GM12878 (cell line): ENCODE results near the gene NDUFS4. TPM values are rescaled to one million over a fixed set of nuclear protein-coding genes. Genes with fewer than 3 reads are reported as not detected.

Source experiments
- ATAC-seq: fragments of 200-7000 bp; cut with Tn5 transposase; 3 replicates; pipeline ENCODE4 v1.9.1; 2020; ENCODE audit warnings: mild to moderate bottlenecking, moderate library complexity
- BruUV-seq: library from RNA; stranded (reverse); fragments of 400-500 nt; replicated peaks from 2 replicates; lab custom pipeline; 2021; lab: Mats Ljungman, UMichigan
- CTCF ChIA-PET: fragments of 300-600 bp; sonication (Branson Sonifier 250); formaldehyde crosslinking; extraction: SDS; loops from one replicate; lab custom pipeline; 2021; ENCODE audit warnings: inconsistent platforms; lab: Yijun Ruan, JAX
- POLR2A ChIA-PET: fragments of 350-600 bp; formaldehyde crosslinking; extraction: SDS; loops from one replicate; lab custom pipeline; 2021; ENCODE audit warnings: inconsistent platforms; lab: Charles Lee
- RAD21 ChIA-PET: fragments of 300-600 bp; sonication (Branson Sonifier 250); formaldehyde crosslinking; loops from one replicate; lab custom pipeline; 2023; ENCODE audit warnings: antibody characterized with exemption; ENCODE audit not compliant: unreplicated experiment; lab: Charles Lee
- SMC1A ChIA-PET: fragments of 300-600 bp; sonication (Branson Sonifier 250); formaldehyde crosslinking; loops from one replicate; lab custom pipeline; 2023; ENCODE audit not compliant: unreplicated experiment, uncharacterized antibody; lab: Charles Lee
- DNase-seq: peaks from one replicate; pipeline ENCODE4 v3.0.0-alpha.2; 2011; ENCODE audit warnings: low read depth, low spot score
- FAIRE-seq: peaks from 3 replicates; lab custom pipeline; 2011; peaks lifted over from hg19 to GRCh38; lab: Jason Lieb, UNC
- H2AFZ ChIP-seq: 2 replicates; pipeline ENCODE4 v1.6.0; 2011; ENCODE audit warnings: low read depth, low read length, control low read depth; ENCODE audit not compliant: control insufficient read depth
- H3K27ac ChIP-seq: 2 replicates; pipeline ENCODE4 v1.5.1; 2011; ENCODE audit warnings: control low read depth; ENCODE audit not compliant: control insufficient read depth, insufficient read depth
- H3K27me3 ChIP-seq, 2 experiments: replicated peaks in 1 of 2; 2 replicates each; pipeline versions ENCODE4 v1.6.0 to v1.6.1; 2011; ENCODE audit warnings: low read length in 1 of 2; ENCODE audit not compliant: control insufficient read depth in 2 of 2, insufficient read depth in 2 of 2
- H3K36me3 ChIP-seq, 2 experiments: 2 replicates each; pipeline ENCODE4 v1.5.1; 2011; ENCODE audit warnings: low read length in 1 of 2; ENCODE audit not compliant: control insufficient read depth in 2 of 2, insufficient read depth in 2 of 2
- H3K4me1 ChIP-seq: 2 replicates; pipeline ENCODE4 v1.6.1; 2011; ENCODE audit warnings: mild to moderate bottlenecking, low read length, moderate library complexity, mixed read lengths; ENCODE audit not compliant: control insufficient read depth, insufficient read depth
- H3K4me2 ChIP-seq: 2 replicates; pipeline ENCODE4 v1.6.0; 2011; ENCODE audit warnings: control low read depth; ENCODE audit not compliant: control insufficient read depth, insufficient read depth
- H3K4me3 ChIP-seq: fragments of 200-600 bp; sonication (generic); 2 replicates; pipeline ENCODE4 v1.5.1; 2016
- H3K79me2 ChIP-seq: 2 replicates; pipeline ENCODE4 v1.6.0; 2011; ENCODE audit warnings: low read length; ENCODE audit not compliant: control insufficient read depth, insufficient read depth
- H3K9ac ChIP-seq: 2 replicates; pipeline ENCODE4 v1.8.0; 2011; ENCODE audit warnings: low read length, control low read depth, mixed read lengths; ENCODE audit not compliant: control insufficient read depth, insufficient read depth
- H3K9me3 ChIP-seq: replicated peaks from 3 replicates; pipeline ENCODE4 v1.5.1; 2011; ENCODE audit warnings: mild to moderate bottlenecking, low read length; ENCODE audit not compliant: control insufficient read depth, insufficient read depth
- H4K20me1 ChIP-seq: 2 replicates; pipeline ENCODE4 v1.6.0; 2011; ENCODE audit not compliant: control insufficient read depth, insufficient read depth
- BRCA1 ChIP-seq: IDR thresholded peaks from 2 replicates; pipeline ENCODE4 v1.6.1; 2011; ENCODE audit warnings: low read depth, low read length, improper control_type of control experiment
- HDGF ChIP-seq: fragments of 450-650 bp; IDR thresholded peaks from 2 replicates; pipeline ENCODE4 v1.6.1; 2016; ENCODE audit warnings: antibody characterized with exemption
- LARP7 ChIP-seq: fragments of 450-650 bp; IDR thresholded peaks from 2 replicates; pipeline ENCODE4 v1.6.1; 2017; ENCODE audit warnings: mild to moderate bottlenecking
- PAX5 ChIP-seq: IDR thresholded peaks from 2 replicates; pipeline ENCODE4 v1.6.1; 2011; ENCODE audit warnings: low read depth, low read length, borderline replicate concordance
- PML ChIP-seq: IDR thresholded peaks from 2 replicates; pipeline ENCODE4 v1.6.1; 2012; ENCODE audit warnings: low read length, inconsistent platforms
- RFX5 ChIP-seq: IDR thresholded peaks from 2 replicates; pipeline ENCODE4 v1.6.1; 2011; ENCODE audit warnings: low read depth, low read length, improper control_type of control experiment
- SIX5 ChIP-seq: IDR thresholded peaks from 2 replicates; pipeline ENCODE4 v1.6.1; 2011; ENCODE audit warnings: mild to moderate bottlenecking, low read depth, low read length, moderate library complexity; ENCODE audit not compliant: severe bottlenecking
- ZBTB40 ChIP-seq: fragments of 450-650 bp; IDR thresholded peaks from 2 replicates; pipeline ENCODE4 v1.6.1; 2016; ENCODE audit warnings: mild to moderate bottlenecking, moderate library complexity, borderline replicate concordance
- ZNF592 ChIP-seq: fragments of 450-650 bp; IDR thresholded peaks from 2 replicates; pipeline ENCODE4 v1.6.1; 2017; ENCODE audit warnings: mild to moderate bottlenecking, moderate library complexity
- WGBS: methylation state at CpG from one replicate; pipeline ENCODE4 v1.1.6; 2016; ENCODE audit warnings: low lambda C conversion rate; ENCODE audit not compliant: insufficient replicate concordance, insufficient coverage; ENCODE audit errors: missing lambda C conversion rate; 5-methylcytosine and 5-hydroxymethylcytosine counted together
- in situ Hi-C: fragments of 300-500 bp; cut with MboI; formaldehyde crosslinking; loops from 9 replicates; pipeline ENCODE4 v1.14.3; 2018; ENCODE audit warnings: mixed read lengths
- intact Hi-C: fragments of 100-400 bp; cut with micrococcal nuclease; formaldehyde crosslinking; loops from one replicate; pipeline ENCODE4 v1.14.2; 2022; ENCODE audit not compliant: unreplicated experiment
- polyA plus RNA-seq, 11 experiments: library from polyadenylated mRNA; depleted of rRNA in 4 of 11; unstranded in 6 of 11; stranded (reverse) in 5 of 11; fragments of >200 nt; fragmentation: Nextera tagmentation in 4 of 11; fragmentation: Illumina TruSeq in 1 of 11; extraction: Ambion mirVana in 4 of 11; extraction: Trizol in 1 of 11; gene quantifications; 1 replicate in 1 of 11; 2 replicates in 10 of 11; pipeline versions ENCODE4 v1.2.1 to v1.2.3, GENCODE V29; 2011 to 2016; ENCODE audit warnings: inconsistent platforms in 2 of 11, missing spikeins in 2 of 11, low read depth in 1 of 11
- total RNA-seq, 4 experiments: library from RNA; depleted of rRNA in 3 of 4; stranded (reverse); fragments of >200 nt in 3 of 4; fragmentation: Illumina TruSeq in 1 of 4; extraction: Trizol in 1 of 4; gene quantifications; 2 replicates each; pipeline versions ENCODE4 v1.2.1 to v1.2.3, GENCODE V29; 2013 to 2021
- TF ChIP-seq, protein P1 (sequence below): fragments of 450-650 bp; formaldehyde crosslinking; IDR thresholded peaks from 2 replicates; pipeline ENCODE4 v1.5.0; 2022; ENCODE audit warnings: mild to moderate bottlenecking, missing genetic modification characterization

Gene NDUFS4
- total and polyA plus RNA-seq, 10 of the 15 experiments (the other 5 are each of a cell fraction or from before 2014, with no cell fraction given), result 69.9 to 366 (median 114) TPM

- Histone ChIP-seq H3K79me2 (no peaks in the 10 kb centered on the region), H3K27me3 (no peaks in the 10 kb centered on the region), H4K20me1 (no peaks in the 10 kb centered on the region), H3K9ac (no peak overlapping the region), H3K27ac (no peak overlapping the region), H3K4me3 (no peak overlapping the region), H2AFZ (no peak overlapping the region), H3K36me3 (no peaks in the 10 kb centered on the region), H3K4me2 (no peak overlapping the region), H3K4me1 (no peaks in the 10 kb centered on the region), H3K9me3 (no peaks in the 10 kb centered on the region; the same call in 2 of the 3 replicates)
- intact Hi-C loops, result no loop called here
- ChIA-PET RAD21 (no interaction called here), SMC1A (no interaction called here), CTCF (no interaction called here), POLR2A (no interaction called here)
- in situ Hi-C loops, result no loop called here
- ATAC-seq (no peak), DNase-seq (no peak), FAIRE-seq (no peak)
- TF ChIP-seq SIX5 (no peak), ZBTB40 (no peak), LARP7 (no peak), RFX5 (no peak), HDGF (no peak), PAX5 (no peak), PML (no peak), BRCA1 (no peak), ZNF592 (no peak)
- TF ChIP-seq, protein P1, sequence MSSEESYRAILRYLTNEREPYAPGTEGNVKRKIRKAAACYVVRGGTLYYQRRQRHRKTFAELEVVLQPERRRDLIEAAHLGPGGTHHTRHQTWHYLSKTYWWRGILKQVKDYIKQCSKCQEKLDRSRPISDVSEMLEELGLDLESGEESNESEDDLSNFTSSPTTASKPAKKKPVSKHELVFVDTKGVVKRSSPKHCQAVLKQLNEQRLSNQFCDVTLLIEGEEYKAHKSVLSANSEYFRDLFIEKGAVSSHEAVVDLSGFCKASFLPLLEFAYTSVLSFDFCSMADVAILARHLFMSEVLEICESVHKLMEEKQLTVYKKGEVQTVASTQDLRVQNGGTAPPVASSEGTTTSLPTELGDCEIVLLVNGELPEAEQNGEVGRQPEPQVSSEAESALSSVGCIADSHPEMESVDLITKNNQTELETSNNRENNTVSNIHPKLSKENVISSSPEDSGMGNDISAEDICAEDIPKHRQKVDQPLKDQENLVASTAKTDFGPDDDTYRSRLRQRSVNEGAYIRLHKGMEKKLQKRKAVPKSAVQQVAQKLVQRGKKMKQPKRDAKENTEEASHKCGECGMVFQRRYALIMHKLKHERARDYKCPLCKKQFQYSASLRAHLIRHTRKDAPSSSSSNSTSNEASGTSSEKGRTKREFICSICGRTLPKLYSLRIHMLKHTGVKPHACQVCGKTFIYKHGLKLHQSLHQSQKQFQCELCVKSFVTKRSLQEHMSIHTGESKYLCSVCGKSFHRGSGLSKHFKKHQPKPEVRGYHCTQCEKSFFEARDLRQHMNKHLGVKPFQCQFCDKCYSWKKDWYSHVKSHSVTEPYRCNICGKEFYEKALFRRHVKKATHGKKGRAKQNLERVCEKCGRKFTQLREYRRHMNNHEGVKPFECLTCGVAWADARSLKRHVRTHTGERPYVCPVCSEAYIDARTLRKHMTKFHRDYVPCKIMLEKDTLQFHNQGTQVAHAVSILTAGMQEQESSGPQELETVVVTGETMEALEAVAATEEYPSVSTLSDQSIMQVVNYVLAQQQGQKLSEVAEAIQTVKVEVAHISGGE (CRISPR knock-in tag), result no peak
- WGBS, result 24% methylated on average over 3 of the region's 3 CpGs
- no TSS peak for BruUV-seq
These were observed 165.7 kb downstream of the NDUFS4 start for GRCh38 chr5:53726121-53726520.
